GM19035 (cell line): ENCODE measurements around the gene TRAPPC13.
"Not testable (repeated sequence)": the region's sequence is repeated elsewhere in the genome, so short reads cannot be mapped to it uniquely, and the experiment has no call there.

Experiments
- ATAC-seq: cut with Tn5 transposase; IDR thresholded peaks from one replicate; pipeline ENCODE4 v1.9.1; 2021; ENCODE audit not compliant: unreplicated experiment

Gene TRAPPC13

DNA sequence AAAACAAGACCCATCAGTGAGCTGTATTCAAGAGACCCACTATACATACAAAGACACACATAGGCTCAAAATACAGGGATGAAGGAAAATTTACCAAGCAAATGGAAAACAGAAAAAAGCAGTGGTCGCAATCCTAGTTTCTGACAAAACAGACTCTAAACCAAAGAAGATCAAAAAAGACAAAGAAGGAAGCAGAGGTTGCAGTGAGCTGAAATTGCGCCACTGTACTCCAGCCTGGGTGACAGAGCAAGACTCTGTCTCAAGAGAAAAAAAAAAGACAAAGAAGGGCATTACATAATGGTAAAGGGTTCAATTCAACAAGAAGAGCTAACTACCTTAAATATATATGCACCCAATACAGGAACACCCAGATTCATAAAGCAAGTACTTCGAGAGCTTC is 51.2 kb downstream of the TRAPPC13 start:
- not testable (repeated sequence) for ATAC-seq

DNA sequence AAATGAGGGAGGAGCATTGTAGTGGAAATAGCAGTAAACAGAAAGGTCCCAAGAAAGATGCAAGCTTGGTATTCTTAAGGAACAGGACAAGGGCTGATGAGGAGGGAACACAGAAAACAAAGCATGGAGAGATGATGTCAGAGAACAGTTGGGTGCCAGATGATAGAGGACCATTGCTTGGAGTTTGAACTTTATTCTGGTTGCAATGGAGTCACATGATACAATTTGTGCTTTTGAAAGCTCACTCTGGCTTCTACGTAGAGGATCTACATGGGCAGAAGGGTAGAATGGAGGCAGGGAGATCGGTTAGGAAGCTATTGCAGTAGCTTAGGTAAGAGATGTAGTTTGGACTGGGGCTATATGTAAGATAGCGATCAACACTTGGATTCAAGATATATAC is 57.3 kb downstream of the TRAPPC13 start:
- no peak for ATAC-seq

DNA sequence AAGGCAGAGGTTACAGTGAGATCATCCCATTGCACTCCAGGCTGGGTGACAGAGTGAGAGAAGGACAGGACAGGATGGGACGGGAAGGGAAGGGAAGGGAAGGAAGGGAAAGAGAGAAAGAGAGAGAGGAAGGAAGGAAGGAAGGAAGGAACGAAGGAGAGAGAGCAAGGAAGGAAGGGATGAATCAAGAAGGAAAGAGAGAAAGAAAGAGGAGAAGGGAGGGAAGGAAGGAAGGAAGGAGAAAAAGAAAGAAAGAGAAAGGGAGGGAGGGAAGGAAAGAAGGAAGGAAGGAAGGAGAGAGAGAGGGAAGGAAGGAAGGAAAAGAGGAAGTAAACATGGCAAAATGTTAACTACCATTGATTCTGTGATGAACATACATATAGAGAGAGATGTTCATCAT is 68.3 kb downstream of the TRAPPC13 start:
- ATAC-seq = no peak

DNA sequence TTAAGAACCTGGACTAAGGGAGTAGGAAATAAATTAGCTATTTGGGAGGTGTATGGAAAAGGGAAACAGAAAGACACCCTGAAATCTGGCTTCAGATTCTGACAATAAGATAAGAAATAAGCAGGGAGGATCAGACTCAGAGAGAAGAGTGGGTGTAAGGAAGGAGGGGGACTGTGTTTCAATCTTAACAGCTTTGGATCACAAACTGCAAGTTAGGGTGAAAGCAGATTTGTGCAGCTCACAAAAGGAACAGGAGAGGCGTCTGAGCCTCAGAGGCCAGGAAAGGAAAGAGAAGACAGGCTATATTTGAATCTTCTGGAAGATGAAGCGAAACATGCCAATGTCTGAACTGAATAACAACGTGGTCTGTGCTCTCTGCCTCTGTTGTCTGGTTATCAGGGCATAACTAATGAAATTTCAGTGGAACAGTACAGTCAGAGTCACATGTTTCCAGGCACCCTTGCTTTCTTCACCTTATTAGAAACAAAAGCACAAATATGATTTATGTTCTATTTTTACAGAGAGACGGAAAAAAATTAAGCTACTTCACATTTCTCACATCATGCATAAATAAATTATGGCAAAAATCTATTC is 70.4 kb downstream of the TRAPPC13 start:
- ATAC-seq = no peak

DNA sequence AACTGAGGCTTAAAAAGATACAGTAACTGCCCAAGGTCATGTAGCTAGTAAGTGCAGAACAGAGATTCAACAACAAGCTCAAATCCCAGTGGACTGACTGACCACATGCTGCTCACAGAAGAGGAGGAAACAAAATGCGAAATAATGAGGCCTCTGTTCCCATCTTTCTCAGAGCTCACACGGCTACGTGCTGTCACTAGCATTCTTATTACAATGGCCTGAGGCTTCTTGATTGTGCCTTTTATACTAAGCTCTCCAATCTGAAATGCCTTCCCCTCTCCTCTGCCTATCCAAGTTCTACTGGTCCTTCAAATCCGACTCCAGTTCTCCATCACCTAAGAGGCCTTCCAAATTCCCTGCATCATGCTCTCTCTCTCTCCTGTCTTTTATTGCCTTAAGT is 71.1 kb downstream of the TRAPPC13 start:
- ATAC-seq = no peak

DNA sequence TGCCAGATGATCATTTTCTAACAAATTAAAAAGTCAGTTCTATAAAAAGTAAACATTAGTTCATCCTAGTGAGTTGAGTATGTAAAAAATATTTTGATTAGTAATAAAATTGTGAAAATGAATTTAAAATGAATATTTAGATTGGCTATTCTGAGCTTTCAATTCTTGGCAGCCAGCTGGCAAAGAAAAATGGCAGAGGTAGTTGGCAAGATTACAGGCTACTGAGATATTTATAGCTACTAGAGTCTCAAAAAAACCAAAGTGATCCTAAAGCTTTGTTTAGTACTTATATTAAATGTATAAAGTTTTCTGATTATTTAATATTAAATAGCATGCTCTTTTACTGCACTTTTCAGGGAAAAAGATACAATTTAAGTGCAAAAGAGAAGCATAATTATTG is 72.1 kb downstream of the TRAPPC13 start:
- no peak for ATAC-seq

DNA sequence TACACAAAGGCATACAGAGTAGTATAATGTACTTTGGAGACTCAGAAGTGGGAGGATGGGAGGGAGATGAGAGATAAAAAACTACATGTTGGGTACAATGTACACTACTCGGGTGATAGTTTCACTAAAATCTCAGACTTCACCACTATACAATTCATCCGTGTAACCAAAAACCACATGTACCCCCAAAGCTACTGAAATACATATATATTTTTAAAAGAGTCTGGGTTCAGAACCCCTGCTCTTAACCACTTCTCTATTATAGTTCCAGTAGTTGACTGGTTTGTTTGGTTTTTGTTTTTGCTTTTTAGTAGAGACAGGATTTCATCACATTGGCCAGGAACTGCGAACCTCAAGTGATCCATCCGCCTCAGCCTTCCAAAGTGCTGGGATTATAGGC is 74.5 kb downstream of the TRAPPC13 start:
- no peak for ATAC-seq

DNA sequence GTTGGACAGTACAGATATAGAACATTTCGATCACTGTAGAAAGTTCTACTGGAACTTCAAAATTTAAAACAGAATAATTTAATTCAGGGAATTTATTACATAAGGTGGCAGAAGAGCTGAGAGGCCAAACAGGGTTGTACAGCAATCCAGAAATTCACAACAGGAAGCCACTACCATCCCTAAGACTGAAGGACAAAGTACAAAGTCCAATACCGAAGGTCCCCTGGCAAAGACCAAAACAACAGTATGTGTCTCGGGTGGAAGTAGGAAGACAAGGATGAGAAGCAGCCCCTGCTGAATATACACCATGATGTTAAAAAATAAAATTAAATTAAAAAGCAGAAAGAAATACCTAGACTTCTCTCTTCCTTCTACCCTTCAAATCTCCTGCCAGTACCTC is 77.2 kb downstream of the TRAPPC13 start:
- ATAC-seq = no peak

DNA sequence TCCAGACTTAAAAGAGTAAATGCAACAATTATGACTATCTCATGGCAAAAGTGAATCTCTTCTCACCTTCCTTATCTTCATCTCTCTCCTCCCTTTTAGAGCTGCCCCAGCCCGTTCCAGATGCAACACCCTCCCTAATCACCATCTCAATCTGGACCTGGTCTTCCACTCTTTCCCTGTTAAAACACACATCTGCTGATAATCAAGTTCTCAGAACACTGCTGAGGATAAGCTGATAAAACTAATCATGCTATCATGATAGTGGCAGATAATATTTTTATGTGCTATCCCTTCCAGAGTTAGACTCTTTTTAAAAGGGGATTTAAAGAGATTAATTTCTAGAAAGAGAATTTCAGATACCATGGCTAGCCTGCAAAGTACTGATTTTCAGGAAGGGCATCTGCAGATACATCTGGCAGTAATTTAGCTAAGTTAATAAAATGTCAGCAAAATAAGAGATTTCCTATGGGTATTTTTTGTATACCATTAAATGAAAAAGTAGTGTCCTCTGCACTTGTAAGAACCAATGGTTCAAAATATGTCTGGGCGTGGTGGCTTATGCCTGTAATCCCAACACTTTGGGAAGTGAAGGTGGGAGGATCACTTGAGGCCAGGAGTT is 79.9 kb downstream of the TRAPPC13 start:
- ATAC-seq = no peak

DNA sequence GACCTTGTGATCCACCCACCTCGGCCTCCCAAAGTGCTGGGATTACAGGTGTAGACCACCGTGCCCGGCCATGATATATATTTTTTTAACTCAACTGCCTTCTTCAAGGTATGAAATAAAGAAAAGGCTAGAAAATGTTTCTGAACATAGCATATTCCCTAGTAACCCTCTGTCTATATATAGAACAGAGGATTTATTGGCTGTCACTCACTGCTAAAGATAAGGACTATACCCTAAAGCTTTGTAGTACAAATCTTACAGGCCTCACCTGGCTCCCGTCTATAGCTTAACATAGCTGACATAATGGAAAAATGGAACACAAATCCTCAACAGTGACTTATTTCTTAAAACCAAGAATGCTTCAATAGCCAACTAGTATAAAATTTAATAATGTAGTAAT is 82.8 kb downstream of the TRAPPC13 start:
- no peak for ATAC-seq

DNA sequence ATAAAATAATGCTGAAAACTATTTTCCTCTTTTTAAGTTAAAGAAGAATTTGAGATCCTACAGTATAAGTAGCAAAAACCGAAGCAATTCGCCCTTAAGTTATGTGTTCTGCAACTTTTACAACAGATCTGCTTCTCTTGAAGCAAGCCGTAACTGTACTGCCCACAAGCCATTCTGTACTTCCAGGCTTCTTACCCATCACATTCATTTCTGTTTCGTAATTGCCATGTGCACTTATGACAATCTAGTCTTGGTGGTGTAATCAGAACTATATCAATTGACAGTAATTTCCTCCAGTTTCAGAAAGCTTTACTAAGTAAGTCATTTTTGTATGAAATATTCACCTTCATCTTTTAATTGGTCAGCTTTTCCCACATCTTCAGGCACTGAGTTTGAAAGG is 83.3 kb downstream of the TRAPPC13 start:
- ATAC-seq = no peak
